AG09309 (cell line): Measurements from ENCODE around the gene SHROOM3.

Source experiments
- DNase-seq: peaks from one replicate; pipeline ENCODE4 v3.0.0-alpha.2; 2010; ENCODE audit warnings: low read depth
- H3K4me3 ChIP-seq: 2 replicates; pipeline ENCODE4 v1.5.1; 2011; ENCODE audit warnings: mild to moderate bottlenecking, low read depth, low read length, moderate library complexity; ENCODE audit not compliant: control insufficient read depth
- CTCF ChIP-seq: IDR thresholded peaks from 2 replicates; pipeline ENCODE4 v1.5.1; 2011; ENCODE audit warnings: mild to moderate bottlenecking, low read depth, low read length, inconsistent platforms; ENCODE audit not compliant: insufficient read depth, control insufficient read depth; ENCODE audit errors: missing control alignments

Gene SHROOM3

GRCh38 chr4:76782837-76783236 lies 347.8 kb downstream of the SHROOM3 start:
- TF ChIP-seq CTCF, result no peak
- H3K4me3 ChIP-seq, result peak overlapping the region; percentile 12
- peak; percentile 77 for DNase-seq

GRCh38 chr4:76783836-76784235 lies 348.8 kb downstream of the SHROOM3 start:
- no peak overlapping the region for H3K4me3 ChIP-seq
- no peak for DNase-seq
- TF ChIP-seq CTCF, result no peak

GRCh38 chr4:76784237-76784636 lies 349.2 kb downstream of the SHROOM3 start:
- peak; percentile 26 for TF ChIP-seq CTCF
- no peak overlapping the region for H3K4me3 ChIP-seq
- no peak for DNase-seq

- H3K4me3 ChIP-seq, result no peak overlapping the region
- TF ChIP-seq CTCF, result no peak
- DNase-seq, result no peak
Observed at GRCh38 chr4:76787898-76788297, 352.9 kb downstream of the SHROOM3 start.

- H3K4me3 ChIP-seq, result no peak overlapping the region
- DNase-seq, result no peak
- TF ChIP-seq CTCF, result no peak
Observed at GRCh38 chr4:76790377-76790776, 355.3 kb downstream of the SHROOM3 start.

- DNase-seq, result no peak
- H3K4me3 ChIP-seq, result no peak overlapping the region
- TF ChIP-seq CTCF, result no peak
Observed at GRCh38 chr4:76791479-76791878, 356.4 kb downstream of the SHROOM3 start.

GRCh38 chr4:76792418-76792817 lies 357.4 kb downstream of the SHROOM3 start:
- no peak overlapping the region for H3K4me3 ChIP-seq
- TF ChIP-seq CTCF, result no peak
- DNase-seq, result no peak
